Measurements from ENCODE around the gene UCP3. TPM values are rescaled to one million over a fixed set of nuclear protein-coding genes. Genes with fewer than 3 reads are reported as not detected.

Gene UCP3
- total RNA-seq, 2 experiments from 2014 or later: 2.4 to 3.2 TPM

- no peak for DNase-seq (ENCODE audit: low spot score)
- H3K9me3 ChIP-seq (ENCODE audit: low read length): no peaks in the 10 kb centered on the region
- H3K4me3 ChIP-seq (ENCODE audit: low read depth, low read length, poor library complexity, severe bottlenecking): no peak overlapping the region
- peaks cover 28% of the 10 kb centered on the region for H3K4me1 ChIP-seq (ENCODE audit: insufficient read depth, low read length, poor library complexity, severe bottlenecking)
- H4K20me1 ChIP-seq (ENCODE audit: insufficient read depth, low read length): no peaks in the 10 kb centered on the region
- no peak for TF ChIP-seq CTCF (conservative IDR thresholded peaks at IDR 0.05; ENCODE audit: low read length)
- TF ChIP-seq EZH2phosphoT487 (IDR thresholded peaks at IDR 0.05; ENCODE audit: borderline replicate concordance, low read depth, low read length): no peak
- H2AFZ ChIP-seq (ENCODE audit: low read length): no peak overlapping the region
- H3K4me2 ChIP-seq (ENCODE audit: low read length): no peak overlapping the region
- POLR2A ChIA-PET: interaction anchor here (0.6 to 0.9 kb wide), 2 partner anchors 11 to 41 kb away, joined by 3 to 4 read pairs; no protein-coding TSS in a partner anchor
- CTCF ChIA-PET (ENCODE audit: unreplicated experiment): no interaction called here
- intact Hi-C loops (cut with micrococcal nuclease; ENCODE audit: unreplicated experiment): no loop called here
- H3K9me2 ChIP-seq (ENCODE audit: insufficient read depth, low read length): no peaks in the 10 kb centered on the region
- no TSS peak for BruUV-seq (replicated peaks)
- H3K79me2 ChIP-seq (ENCODE audit: insufficient read depth, low read depth, low read length): no peaks in the 10 kb centered on the region
- no peaks in the 10 kb centered on the region for H3K36me3 ChIP-seq (ENCODE audit: insufficient read depth, low read length)
- no peak overlapping the region for H3K27ac ChIP-seq (ENCODE audit: low read depth, low read length, poor library complexity, severe bottlenecking)
Measured at GRCh38 chr11:74015919-74016684, 7.2 kb upstream of the UCP3 start.

GRCh38 chr11:74014880-74015279, 6.0 kb upstream of the UCP3 start:
- Histone ChIP-seq H3K9me2 (ENCODE audit: insufficient read depth, low read length) (no peaks in the 10 kb centered on the region), H3K36me3 (ENCODE audit: insufficient read depth, low read length) (no peaks in the 10 kb centered on the region), H3K9me3 (ENCODE audit: low read length) (no peaks in the 10 kb centered on the region), H3K79me2 (ENCODE audit: insufficient read depth, low read depth, low read length) (no peaks in the 10 kb centered on the region), H3K27ac (ENCODE audit: low read depth, low read length, poor library complexity, severe bottlenecking) (no peak overlapping the region), H4K20me1 (ENCODE audit: insufficient read depth, low read length) (no peaks in the 10 kb centered on the region), H2AFZ (ENCODE audit: low read length) (no peak overlapping the region), H3K4me1 (ENCODE audit: insufficient read depth, low read length, poor library complexity, severe bottlenecking) (peaks cover 27% of the 10 kb centered on the region), H3K4me3 (ENCODE audit: low read depth, low read length, poor library complexity, severe bottlenecking) (no peak overlapping the region), H3K4me2 (ENCODE audit: low read length) (no peak overlapping the region)
- intact Hi-C loops (cut with micrococcal nuclease; ENCODE audit: unreplicated experiment): no loop called here
- no TSS peak for BruUV-seq (replicated peaks)
- POLR2A ChIA-PET: interaction anchor here (0.7 kb wide), 1 partner anchor 141 kb away, joined by 3 read pairs; no protein-coding TSS in a partner anchor
- CTCF ChIA-PET (ENCODE audit: unreplicated experiment): no interaction called here
- TF ChIP-seq CTCF (conservative IDR thresholded peaks at IDR 0.05; ENCODE audit: low read length) (no peak), EZH2phosphoT487 (IDR thresholded peaks at IDR 0.05; ENCODE audit: borderline replicate concordance, low read depth, low read length) (no peak)
- no peak for DNase-seq (ENCODE audit: low spot score)

- DNase-seq (ENCODE audit: low spot score): no peak
- Histone ChIP-seq H3K9me3 (ENCODE audit: low read length) (no peaks in the 10 kb centered on the region), H3K36me3 (ENCODE audit: insufficient read depth, low read length) (no peaks in the 10 kb centered on the region), H3K4me2 (ENCODE audit: low read length) (no peak overlapping the region), H3K27ac (ENCODE audit: low read depth, low read length, poor library complexity, severe bottlenecking) (no peak overlapping the region), H4K20me1 (ENCODE audit: insufficient read depth, low read length) (no peaks in the 10 kb centered on the region), H3K9me2 (ENCODE audit: insufficient read depth, low read length) (no peaks in the 10 kb centered on the region), H3K79me2 (ENCODE audit: insufficient read depth, low read depth, low read length) (no peaks in the 10 kb centered on the region), H3K4me1 (ENCODE audit: insufficient read depth, low read length, poor library complexity, severe bottlenecking) (peaks cover 35% of the 10 kb centered on the region), H3K4me3 (ENCODE audit: low read depth, low read length, poor library complexity, severe bottlenecking) (no peak overlapping the region), H2AFZ (ENCODE audit: low read length) (no peak overlapping the region)
- ChIA-PET POLR2A (interaction anchor here (1.0 to 1.4 kb wide), 2 partner anchors 11 to 17 kb away, joined by 4 read pairs; no protein-coding TSS in a partner anchor), CTCF (ENCODE audit: unreplicated experiment) (no interaction called here)
- TF ChIP-seq EZH2phosphoT487 (IDR thresholded peaks at IDR 0.05; ENCODE audit: borderline replicate concordance, low read depth, low read length): no peak
- no peak for TF ChIP-seq CTCF (conservative IDR thresholded peaks at IDR 0.05; ENCODE audit: low read length)
- intact Hi-C loops (cut with micrococcal nuclease; ENCODE audit: unreplicated experiment): no loop called here
- BruUV-seq (replicated peaks): no TSS peak
Measured at GRCh38 chr11:74013141-74013540, 4.3 kb upstream of the UCP3 start.
